ENCODE measurements around the gene HECTD2. TPM values are rescaled to one million over a fixed set of nuclear protein-coding genes. Genes with fewer than 3 reads are reported as not detected.

Gene HECTD2
- total RNA-seq, 4 donors from 2014 or later = 20.6 to 41.9 (median 25.8) TPM

DNA sequence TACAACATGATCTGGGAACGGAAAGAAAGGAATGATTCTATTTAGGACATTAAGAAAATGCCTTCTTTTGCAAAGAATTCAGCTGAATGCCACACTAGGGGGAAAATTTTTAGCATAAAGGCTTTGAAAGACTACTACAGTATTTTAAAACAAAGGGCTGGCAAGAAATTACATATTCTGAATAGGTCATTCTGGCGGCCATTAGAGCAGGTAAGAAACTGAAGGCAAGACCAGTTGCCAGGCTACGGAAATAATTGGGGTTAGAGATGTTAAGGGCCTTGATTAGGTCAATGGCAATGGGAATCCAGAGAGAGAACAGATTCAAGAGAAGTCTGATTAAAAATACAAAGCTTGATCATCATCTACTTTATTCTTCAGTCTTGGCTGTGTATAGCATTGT, 3.8 kb upstream of the HECTD2 start:
- ATAC-seq = no peak
- H3K36me3 ChIP-seq = no peaks in the 10 kb centered on the region
- no peaks in the 10 kb centered on the region for H3K27me3 ChIP-seq
- no peaks in the 10 kb centered on the region for H3K9me3 ChIP-seq
- no peak overlapping the region for H3K27ac ChIP-seq
- peaks cover 0 to 12% (median 0%) of the 10 kb centered on the region in 3 donors for H3K4me1 ChIP-seq
- TF ChIP-seq POLR2A (IDR thresholded peaks at IDR 0.05) (no peak), EP300 (IDR thresholded peaks at IDR 0.05) (no peak), POLR2AphosphoS5 (IDR thresholded peaks at IDR 0.05) (no peak)
- TF ChIP-seq, protein P1, sequence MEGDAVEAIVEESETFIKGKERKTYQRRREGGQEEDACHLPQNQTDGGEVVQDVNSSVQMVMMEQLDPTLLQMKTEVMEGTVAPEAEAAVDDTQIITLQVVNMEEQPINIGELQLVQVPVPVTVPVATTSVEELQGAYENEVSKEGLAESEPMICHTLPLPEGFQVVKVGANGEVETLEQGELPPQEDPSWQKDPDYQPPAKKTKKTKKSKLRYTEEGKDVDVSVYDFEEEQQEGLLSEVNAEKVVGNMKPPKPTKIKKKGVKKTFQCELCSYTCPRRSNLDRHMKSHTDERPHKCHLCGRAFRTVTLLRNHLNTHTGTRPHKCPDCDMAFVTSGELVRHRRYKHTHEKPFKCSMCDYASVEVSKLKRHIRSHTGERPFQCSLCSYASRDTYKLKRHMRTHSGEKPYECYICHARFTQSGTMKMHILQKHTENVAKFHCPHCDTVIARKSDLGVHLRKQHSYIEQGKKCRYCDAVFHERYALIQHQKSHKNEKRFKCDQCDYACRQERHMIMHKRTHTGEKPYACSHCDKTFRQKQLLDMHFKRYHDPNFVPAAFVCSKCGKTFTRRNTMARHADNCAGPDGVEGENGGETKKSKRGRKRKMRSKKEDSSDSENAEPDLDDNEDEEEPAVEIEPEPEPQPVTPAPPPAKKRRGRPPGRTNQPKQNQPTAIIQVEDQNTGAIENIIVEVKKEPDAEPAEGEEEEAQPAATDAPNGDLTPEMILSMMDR (IDR thresholded peaks at IDR 0.05) = no peak
- 92 to 95% methylated on average over 3 of the region's 3 CpGs for WGBS, 2 donors (ENCODE audit: low coverage in 1 of 2)
- H3K4me3 ChIP-seq = no peak overlapping the region

DNA sequence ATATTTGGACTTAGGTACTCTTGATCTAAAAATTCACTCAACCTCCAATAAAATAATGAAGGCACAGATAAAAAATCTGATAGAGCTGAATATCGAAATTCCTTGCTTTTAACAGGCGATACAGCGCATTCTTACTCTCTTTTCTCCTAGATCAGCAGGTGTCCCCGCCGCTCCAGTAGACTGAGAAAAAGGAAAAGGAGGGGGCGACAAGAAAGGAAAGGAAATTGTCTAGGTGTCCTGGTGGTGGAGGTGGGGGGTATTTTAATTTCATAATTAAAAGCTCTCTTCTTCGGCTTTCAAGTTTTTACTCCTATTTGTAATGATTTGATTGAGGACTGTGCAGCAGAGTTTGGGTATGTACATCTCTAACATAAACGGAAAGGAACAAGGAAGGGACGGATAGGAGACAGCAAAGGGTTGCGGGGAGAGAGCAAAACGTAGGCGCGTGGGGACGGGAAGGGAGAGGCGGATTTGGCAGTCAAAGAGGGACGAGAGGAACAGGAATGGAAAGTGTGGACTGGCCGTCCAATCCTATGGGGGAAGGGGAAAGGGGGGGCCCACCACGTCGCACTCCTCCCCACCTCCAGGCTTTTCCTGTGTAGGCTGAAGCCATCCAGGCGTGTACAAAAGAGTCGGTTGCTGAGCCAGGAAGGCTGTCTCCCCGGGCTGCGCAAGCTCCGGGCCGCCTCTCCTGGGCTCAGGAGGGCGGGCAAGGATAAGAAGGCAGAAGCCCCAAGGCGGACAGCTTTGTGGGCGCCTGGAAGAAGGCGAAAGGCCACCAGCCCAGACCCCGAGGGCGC, 875 bp upstream of the HECTD2 start:
- ATAC-seq = peak; percentile 94

DNA sequence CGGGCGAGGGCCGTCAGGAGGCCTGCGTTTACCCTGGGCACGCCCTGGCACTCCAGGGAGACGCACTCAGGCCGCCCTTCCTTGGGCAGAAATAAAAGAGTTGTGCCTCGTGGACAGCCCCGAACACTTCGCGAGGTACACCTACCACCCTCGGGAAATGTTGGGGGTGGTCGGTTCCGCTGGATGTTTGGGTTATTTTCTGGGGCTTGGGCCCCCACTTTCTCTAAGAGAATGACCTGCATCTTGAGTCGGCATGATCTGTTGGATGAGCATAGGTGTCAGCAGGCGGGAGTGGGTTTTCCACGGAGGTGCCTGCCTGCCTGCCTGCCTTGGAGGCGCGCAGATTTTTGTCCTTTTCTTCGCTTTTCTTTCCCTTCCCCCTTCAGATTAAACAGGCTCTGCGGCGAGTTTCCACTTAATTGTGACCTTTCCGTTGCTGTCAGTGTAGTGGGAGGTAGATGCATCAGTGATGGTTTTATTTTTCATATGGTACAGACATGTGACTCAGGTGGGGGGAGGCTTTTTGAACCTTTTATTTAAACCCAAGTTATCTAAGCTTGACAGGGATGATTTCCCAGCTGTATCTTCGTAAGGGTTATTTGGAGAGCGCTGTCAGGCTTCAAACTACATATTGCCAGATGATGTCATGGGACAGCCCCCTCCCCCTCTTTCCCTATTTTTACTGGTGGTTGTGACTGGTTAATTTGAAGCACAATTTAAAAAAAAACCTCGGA, 661 bp downstream of the HECTD2 start:
- WGBS, 2 donors (ENCODE audit: low coverage in 1 of 2) = 0 to 1% methylated on average over 8 to 12 of the region's 26 CpGs
- no peaks in the 10 kb centered on the region for H3K36me3 ChIP-seq
- H3K4me3 ChIP-seq = peak overlapping the region; percentile 65 to 86
- TF ChIP-seq POLR2AphosphoS5 (IDR thresholded peaks at IDR 0.05) = no peak
- TF ChIP-seq POLR2A (IDR thresholded peaks at IDR 0.05) = no peak
- no peak for TF ChIP-seq EP300 (IDR thresholded peaks at IDR 0.05)
- TF ChIP-seq, protein P1 (IDR thresholded peaks at IDR 0.05) = no peak
- no peaks in the 10 kb centered on the region for H3K9me3 ChIP-seq
- no peak for ATAC-seq
- H3K27ac ChIP-seq = peak overlapping the region; percentile 90 to 100 (median 100)
- H3K4me1 ChIP-seq = peaks cover 9 to 57% (median 11%) of the 10 kb centered on the region in 3 donors
- no peaks in the 10 kb centered on the region for H3K27me3 ChIP-seq

More for the DNA sequence above, 875 bp upstream of the HECTD2 start:
- TF ChIP-seq, protein P1 (IDR thresholded peaks at IDR 0.05) = peak in 3 of 4 experiments; percentile 13 to 46 (median 38)
- peak; percentile 95 for TF ChIP-seq POLR2AphosphoS5 (IDR thresholded peaks at IDR 0.05)
- TF ChIP-seq POLR2A (IDR thresholded peaks at IDR 0.05) = peak; percentile 90 to 91
- no peak for TF ChIP-seq EP300 (IDR thresholded peaks at IDR 0.05)
- no peaks in the 10 kb centered on the region for H3K36me3 ChIP-seq
- 2 to 3% methylated on average over 19 to 20 of the region's 31 CpGs for WGBS, 2 donors (ENCODE audit: low coverage in 1 of 2)
- H3K4me3 ChIP-seq = peak overlapping the region; percentile 65 to 86
- H3K4me1 ChIP-seq = peaks cover 2 to 42% (median 6%) of the 10 kb centered on the region in 3 donors
- peak overlapping the region; percentile 90 to 100 (median 100) for H3K27ac ChIP-seq
- no peaks in the 10 kb centered on the region for H3K9me3 ChIP-seq
- no peaks in the 10 kb centered on the region for H3K27me3 ChIP-seq

DNA sequence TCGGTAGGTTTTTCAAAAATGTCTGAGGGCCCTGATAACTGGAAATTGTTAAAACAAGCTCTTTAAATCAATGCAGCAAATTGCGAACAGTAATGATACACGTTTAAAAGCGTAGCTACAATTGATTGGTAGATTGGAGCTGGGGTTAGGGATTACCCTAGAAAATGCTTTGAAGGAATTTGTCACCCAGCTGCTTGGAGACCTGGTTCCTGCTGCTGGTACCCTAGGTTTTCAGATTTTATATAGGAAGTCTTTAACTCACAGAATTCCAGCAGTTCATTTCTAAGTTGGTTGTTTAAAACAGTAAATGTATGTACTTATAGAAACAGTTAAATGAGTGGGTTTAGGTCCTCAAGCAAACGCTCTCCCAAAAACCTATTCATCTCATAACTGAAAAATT, 1.5 kb downstream of the HECTD2 start:
- TF ChIP-seq POLR2AphosphoS5 (IDR thresholded peaks at IDR 0.05) (no peak), EP300 (IDR thresholded peaks at IDR 0.05) (no peak), POLR2A (IDR thresholded peaks at IDR 0.05) (no peak)
- TF ChIP-seq, protein P1 (IDR thresholded peaks at IDR 0.05) = no peak
- Histone ChIP-seq H3K9me3 (no peaks in the 10 kb centered on the region), H3K27me3 (no peaks in the 10 kb centered on the region), H3K27ac (no peak overlapping the region), H3K36me3 (no peaks in the 10 kb centered on the region), H3K4me1 (peaks cover 12 to 65% (median 17%) of the 10 kb centered on the region in 3 donors), H3K4me3 (peak overlapping the region; percentile 65 to 86)
- WGBS, 2 donors (ENCODE audit: low coverage in 1 of 2) = 47 to 54% methylated on average over 4 to 5 of the region's 5 CpGs
- ATAC-seq = no peak
